GM19468 (cell line): ENCODE measurements around the gene CBLN3.
"Not testable (repeated sequence)": the region's sequence is repeated elsewhere in the genome, so short reads cannot be mapped to it uniquely, and the experiment has no call there.

Experiments
- ATAC-seq: cut with Tn5 transposase; IDR thresholded peaks from one replicate; pipeline ENCODE4 v1.9.1; 2021; ENCODE audit warnings: mild to moderate bottlenecking, moderate library complexity, moderate number of reproducible peaks; ENCODE audit not compliant: unreplicated experiment; ENCODE audit errors: extremely low read depth

Gene CBLN3

GRCh38 chr14:24388474-24389179 lies 40.8 kb downstream of the CBLN3 start:
- no peak for ATAC-seq

- ATAC-seq: not testable (repeated sequence)
Measured at GRCh38 chr14:24387579-24387978, 41.9 kb downstream of the CBLN3 start.

GRCh38 chr14:24387009-24387345 lies 42.5 kb downstream of the CBLN3 start:
- no peak for ATAC-seq

- no peak for ATAC-seq
Measured at GRCh38 chr14:24385524-24385923, 43.9 kb downstream of the CBLN3 start.

GRCh38 chr14:24384169-24384568 lies 45.3 kb downstream of the CBLN3 start:
- ATAC-seq: no peak

GRCh38 chr14:24382064-24382371 lies 47.5 kb downstream of the CBLN3 start:
- ATAC-seq: no peak

- ATAC-seq: no peak
Measured at GRCh38 chr14:24381363-24382063, 48.0 kb downstream of the CBLN3 start.

- ATAC-seq: no peak
Measured at GRCh38 chr14:24379907-24380730, 49.3 kb downstream of the CBLN3 start.

- ATAC-seq: no peak
Measured at GRCh38 chr14:24378981-24379906, 50.2 kb downstream of the CBLN3 start.

GRCh38 chr14:24378327-24378726 lies 51.1 kb downstream of the CBLN3 start:
- no peak for ATAC-seq

- no peak for ATAC-seq
Measured at GRCh38 chr14:24377657-24378056, 51.8 kb downstream of the CBLN3 start.

- ATAC-seq: no peak
Measured at GRCh38 chr14:24377126-24377525, 52.3 kb downstream of the CBLN3 start.
